ENCODE measurements around the gene HMGB2. TPM values are rescaled to one million over a fixed set of nuclear protein-coding genes. Genes with fewer than 3 reads are reported as not detected.

The HMGB2 gene
- total RNA-seq, result 46.3 and 101 TPM in 2 replicates

DNA sequence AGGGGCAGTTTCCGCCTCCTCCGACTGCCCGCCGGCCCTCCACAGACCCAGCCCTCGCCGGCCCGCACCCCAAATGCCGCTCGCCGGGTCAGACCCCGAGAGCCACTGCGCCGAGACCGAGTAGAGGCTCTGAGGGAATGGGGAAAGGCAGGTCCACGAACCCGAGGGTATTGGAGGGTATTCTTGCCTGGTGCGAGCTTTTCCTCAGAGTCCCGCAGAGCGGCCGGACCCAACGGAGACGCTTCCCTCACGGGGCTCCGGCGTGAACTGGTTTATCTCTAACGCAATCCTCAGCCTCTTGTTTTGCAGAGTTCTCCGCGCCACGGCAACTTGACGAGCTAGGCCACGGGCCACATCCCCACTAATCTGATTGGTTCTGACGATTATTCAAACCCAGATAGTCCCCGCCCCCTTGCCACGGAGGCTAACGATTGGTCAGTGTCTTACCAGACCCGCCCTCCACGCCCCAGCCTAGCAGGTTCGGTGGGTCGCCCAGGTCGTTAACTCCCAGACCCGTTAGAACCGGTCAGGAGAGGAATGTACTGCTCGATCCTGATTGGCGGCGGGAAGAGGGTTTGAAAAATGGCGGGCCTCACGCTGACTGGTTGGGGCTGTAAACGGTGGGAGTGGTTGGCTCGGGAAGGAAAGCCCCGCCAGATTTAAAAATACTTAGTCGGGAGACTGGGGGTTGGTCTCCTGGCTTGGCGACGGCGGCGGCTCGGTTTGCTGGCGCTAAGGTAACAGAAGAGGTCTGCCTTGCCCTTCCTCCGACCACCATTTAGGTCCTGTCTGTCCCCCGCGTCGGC is at the start of gene HMGB2:
TSS of gene HMGB2 (minus strand) at position 274 of the 806 bp plus-strand sequence. CDS start 709 bp downstream, outside the sequence.
- DNase-seq (ENCODE audit: low read depth in 2 of 2), result peak; percentile 100

DNA sequence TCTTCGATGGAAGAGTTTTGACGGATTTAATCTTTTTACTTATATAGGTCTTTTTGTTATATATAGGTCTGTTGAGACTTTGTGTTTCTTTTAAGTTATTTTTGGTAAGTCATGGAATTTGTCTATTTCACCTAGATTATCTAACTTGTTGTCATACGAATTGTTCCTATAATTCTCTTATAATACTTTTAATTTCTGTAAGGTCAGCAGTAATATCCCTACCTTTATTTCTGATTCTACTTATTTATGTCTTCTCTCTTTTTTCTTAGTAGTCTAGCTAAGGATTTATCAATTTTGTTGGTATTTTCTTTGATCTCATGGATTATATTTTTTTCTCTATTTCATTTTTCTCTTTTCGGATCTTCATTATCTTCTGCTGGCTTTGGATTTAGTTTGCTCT is 48.2 kb upstream of the HMGB2 start:
- DNase-seq (ENCODE audit: low read depth in 2 of 2), result no peak

GRCh38 chr4:173381610-173382009 is 47.5 kb upstream of the HMGB2 start:
- DNase-seq (ENCODE audit: low read depth in 2 of 2), result no peak

DNA sequence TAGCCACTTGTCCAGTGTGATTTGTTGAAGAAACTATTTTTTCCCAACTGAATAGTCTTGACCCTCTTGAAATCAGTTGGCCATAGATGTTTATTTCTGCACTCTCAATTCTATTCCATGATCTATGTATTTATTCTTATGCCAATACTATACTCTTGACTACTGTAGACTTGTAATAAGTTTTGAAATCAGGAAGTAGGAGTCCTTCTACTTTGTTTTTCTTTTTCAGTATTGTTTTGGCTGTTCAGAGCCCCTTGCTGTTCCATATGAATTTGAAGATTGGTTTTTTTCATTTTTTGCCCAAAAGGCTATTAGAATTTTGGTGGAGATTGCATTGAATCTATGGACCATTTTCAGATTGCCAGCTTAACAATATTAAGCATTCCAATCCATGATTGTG is 46.8 kb upstream of the HMGB2 start:
- no peak for DNase-seq (ENCODE audit: low read depth in 2 of 2)

DNA sequence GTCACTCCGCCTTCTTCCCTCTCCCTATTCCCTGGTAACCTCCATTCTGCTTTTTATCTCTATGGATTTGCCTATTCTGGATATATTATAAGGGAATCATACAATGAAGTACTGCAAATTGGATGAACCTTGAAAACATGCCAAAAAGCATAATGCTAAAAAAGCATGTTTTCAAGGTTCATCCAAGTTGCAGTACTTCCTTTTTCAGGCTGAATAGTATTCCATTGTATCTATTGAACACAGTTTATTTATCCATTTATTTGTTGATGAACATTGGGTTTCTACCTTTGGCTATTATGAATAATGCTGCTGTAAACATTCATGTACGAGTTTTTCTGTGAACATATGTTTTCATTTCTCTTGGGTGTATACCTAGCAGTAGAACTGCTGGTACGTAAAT is 45.8 kb upstream of the HMGB2 start:
- no peak for DNase-seq (ENCODE audit: low read depth in 2 of 2)

- no peak for DNase-seq (ENCODE audit: low read depth in 2 of 2)
These were observed 40.4 kb upstream of the HMGB2 start for GRCh38 chr4:173374588-173374987.

DNA sequence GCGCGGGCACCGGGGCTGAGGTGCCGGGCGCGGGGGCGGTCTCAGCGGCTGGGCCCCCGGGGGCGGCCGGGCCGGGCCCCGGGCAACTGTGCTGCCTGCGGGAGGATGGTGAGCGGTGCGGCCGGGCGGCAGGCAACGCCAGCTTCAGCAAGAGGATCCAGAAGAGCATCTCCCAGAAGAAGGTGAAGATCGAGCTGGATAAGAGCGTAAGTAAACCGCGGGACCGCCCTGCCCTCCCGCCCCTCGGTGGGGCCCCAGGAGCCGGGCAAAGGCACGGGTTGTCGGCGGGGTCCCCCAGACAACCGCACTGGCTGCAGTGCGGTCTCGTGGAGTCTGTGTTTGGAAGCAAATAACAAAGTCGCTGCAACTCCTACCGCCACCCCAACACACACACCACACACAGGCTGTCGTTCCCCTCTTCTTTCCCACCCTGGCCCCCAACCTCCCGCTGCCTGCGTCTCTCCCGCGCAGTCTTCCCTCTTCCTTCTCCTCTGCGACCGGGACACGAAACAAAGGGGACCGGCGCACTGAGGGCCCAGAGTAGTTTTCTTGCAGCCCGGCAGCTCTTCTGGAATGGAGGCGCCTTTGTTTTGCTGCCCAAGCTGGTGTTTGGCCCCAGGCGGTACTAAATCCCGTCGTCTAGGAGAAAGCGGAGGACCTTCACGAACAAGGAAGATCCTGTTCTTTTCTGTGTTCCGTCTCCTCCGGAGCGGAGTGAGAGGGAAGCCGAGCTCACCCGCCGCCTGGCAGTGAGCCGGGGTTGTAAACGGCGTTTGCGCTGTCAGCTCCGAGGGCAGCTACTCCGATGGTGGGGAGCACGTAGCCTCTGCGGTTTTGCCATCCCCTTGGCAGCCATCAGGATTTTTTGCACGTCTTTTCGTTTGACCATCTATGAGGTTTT is 37.4 kb upstream of the HMGB2 start:
- peak in 1 of 2 donors; percentile 71 for DNase-seq (ENCODE audit: low read depth in 2 of 2)

DNA sequence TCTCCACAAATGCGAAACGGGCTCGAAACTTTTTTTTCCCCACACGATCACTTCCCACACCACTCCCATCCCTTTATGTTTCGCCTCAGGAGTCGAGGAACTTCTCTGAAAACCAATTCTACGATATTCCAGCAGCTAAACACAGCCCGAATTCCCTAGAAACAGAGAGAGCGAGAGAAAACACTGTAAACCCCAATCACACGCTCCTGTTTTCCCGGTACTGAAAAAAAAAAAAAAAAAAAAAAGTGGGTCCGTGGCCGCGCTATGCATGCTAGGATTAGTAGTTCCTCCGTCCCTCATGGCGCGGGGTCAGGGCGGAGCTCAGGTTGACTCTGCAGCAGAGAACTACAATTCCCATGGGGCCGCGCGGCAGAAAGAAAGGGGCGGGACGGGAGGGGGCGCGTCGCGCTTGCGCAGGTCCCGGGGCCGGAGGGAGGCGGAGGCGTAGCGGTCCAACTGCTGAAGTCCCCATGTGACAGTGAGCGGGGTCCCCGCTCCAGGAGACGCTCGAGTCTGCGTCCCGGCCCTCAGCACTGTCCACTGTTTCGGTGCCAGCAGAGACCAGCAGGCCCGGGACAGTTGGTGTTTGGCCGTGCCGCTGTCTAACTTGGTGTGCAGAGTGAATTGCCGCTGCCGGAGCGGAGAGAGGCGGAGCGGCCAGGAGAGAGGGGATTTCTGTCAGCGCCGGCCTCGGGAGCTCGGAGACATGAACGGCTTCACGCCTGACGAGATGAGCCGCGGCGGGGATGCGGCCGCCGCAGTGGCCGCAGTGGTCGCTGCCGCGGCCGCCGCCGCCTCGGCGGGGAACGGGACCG is 36.5 kb upstream of the HMGB2 start, which contains the start of gene SAP30:
TSS of gene SAP30 (plus strand) at position 478 of the 815 bp plus-strand sequence. CDS start at position 707, 229 bp downstream.
- DNase-seq (ENCODE audit: low read depth in 2 of 2), result peak; percentile 96 to 99

DNA sequence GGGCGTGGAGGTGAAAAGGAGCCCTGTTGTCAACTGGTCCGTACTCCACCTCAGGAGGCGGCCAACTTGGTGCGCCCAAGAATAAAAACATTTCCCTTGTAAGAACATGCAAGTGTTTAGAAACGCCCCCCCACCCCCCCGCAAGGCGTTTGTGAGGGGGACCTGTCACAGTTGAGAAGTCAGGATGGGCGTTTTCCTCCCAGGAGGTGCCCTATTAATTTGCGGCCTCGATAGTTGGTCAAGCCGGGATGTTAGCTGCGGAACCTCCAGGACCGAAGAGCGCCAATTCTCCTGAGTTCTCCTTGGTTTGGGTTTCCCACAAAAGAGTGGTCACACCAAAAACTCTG is 35.9 kb upstream of the HMGB2 start:
- no peak for DNase-seq (ENCODE audit: low read depth in 2 of 2)

DNA sequence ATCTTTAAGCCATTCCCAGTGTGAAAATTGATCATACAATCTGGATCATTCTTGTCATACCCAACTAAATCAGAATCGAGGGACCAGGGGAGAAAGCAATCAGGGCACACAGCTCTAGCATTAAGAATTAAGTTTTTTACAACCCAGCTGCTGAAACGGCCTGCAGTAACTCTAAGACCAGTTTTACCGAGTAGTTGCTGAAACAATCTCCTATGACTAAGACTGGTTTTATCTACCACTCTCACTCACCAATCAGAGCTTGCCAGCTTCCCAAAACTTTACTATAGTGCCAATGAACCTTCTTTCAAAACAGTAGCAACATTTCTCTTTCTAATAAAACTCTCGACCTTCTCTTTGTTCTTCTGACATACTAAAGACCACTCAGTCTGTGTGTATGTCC is 33.8 kb upstream of the HMGB2 start:
- DNase-seq (ENCODE audit: low read depth in 2 of 2), result peak in 1 of 2 donors; percentile 65

GRCh38 chr4:173367285-173367684 is 33.1 kb upstream of the HMGB2 start:
- DNase-seq (ENCODE audit: low read depth in 2 of 2), result peak; percentile 58 to 75

GRCh38 chr4:173365359-173365996 is 31.3 kb upstream of the HMGB2 start:
- DNase-seq (ENCODE audit: low read depth in 2 of 2), result peak in 1 of 2 donors; percentile 7

DNA sequence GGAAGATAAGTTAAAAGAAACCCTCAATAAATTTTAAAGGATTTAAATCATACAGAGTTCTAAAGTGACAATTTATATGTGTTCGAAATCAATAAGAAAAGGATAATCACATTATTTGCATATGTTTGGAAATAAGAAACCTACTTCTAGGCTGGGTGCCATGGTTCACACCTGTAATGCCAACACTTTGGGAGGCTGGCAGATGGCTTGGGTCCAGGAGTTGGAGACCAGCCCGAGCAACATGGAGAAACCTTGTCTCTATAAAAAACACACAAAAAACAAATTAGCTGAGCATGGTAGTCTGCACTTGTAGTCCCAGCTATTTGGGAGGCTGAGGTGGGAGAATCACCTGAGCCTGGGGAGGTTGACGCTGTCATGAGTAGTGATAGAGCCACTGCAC is 28.5 kb upstream of the HMGB2 start:
- DNase-seq (ENCODE audit: low read depth in 2 of 2), result no peak

DNA sequence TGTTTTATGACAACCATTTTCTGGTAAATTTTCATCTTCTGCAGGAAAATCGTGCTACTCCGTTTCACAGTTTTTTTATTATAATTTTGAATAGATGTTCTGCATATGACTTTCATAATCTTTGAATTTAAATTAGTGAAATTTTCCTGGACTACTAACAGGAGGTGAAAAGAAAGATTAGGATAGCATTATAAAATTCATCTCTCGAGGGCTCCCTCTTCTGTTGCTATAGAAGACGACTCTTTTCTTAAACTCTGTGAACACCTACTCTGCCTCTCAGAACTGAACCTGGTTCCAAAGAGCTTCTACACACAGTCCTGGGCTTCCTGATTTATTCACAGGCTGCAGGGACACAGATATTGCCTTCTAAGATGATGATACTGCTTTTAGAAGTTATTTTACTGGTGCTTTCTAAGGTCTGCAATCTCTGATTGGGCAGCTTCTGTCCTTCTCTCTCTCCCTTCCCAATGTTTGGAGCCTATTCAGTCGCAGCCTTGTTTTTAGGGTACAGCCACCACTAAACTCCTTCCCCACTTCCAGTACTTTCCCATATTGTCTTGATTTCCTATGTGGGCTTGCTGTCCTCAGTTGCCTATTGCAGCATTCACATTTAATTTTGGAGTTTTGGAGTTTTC is 26.5 kb upstream of the HMGB2 start:
- peak in 1 of 2 donors; percentile 18 for DNase-seq (ENCODE audit: low read depth in 2 of 2)

GRCh38 chr4:173357939-173358338 is 23.8 kb upstream of the HMGB2 start:
- no peak for DNase-seq (ENCODE audit: low read depth in 2 of 2)

GRCh38 chr4:173347467-173347866 is 13.3 kb upstream of the HMGB2 start:
- no peak for DNase-seq (ENCODE audit: low read depth in 2 of 2)

DNA sequence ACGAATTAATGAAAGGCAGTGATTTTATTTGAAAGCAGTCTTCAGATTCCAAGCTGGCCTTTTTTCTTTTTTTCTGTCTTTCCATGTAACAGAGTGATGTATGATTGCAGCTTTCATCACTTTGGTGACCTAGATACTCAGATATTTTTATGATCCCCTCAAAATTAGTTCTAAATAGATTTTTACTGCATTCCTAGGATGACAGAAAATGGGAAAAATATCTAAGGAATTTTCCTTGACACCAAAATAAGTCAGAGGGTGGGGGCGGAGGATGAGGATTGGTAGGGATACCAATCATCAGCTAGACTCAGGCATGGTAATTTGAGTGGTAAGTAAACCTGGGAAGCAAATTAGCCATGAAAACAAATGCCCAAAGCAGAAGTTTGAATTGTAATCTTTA is 11.9 kb upstream of the HMGB2 start:
- no peak for DNase-seq (ENCODE audit: low read depth in 2 of 2)

- no peak for DNase-seq (ENCODE audit: low read depth in 2 of 2)
These were observed 11.5 kb upstream of the HMGB2 start for GRCh38 chr4:173345648-173346047.

- peak in 1 of 2 donors; percentile 56 for DNase-seq (ENCODE audit: low read depth in 2 of 2)
These were observed 9.8 kb upstream of the HMGB2 start for GRCh38 chr4:173343832-173344397.

DNA sequence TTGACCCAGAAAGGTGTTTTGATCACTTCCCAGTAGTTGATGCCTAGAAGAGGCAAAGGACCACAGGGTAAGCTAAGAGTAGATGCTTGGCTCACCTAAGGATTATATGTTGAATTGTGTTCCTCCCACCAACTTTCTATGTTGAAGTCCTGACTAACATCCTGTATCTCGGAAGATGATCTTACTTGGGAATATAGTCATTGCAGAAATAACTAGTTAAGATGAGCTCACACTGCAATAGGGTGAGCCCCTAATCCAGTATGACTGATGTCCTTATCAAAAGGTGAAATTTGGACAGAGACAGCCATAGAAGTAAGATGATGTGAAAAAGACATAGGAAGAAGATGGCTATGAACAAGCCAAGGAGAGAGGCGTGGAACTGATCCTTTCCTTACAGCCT is 3.3 kb upstream of the HMGB2 start:
- no peak for DNase-seq (ENCODE audit: low read depth in 2 of 2)
